NCI-H2196 (cell line): ENCODE data around the gene TTLL12.

ENCODE experiments used
- DNase-seq: peaks from one replicate; lab custom pipeline; 2025; ENCODE audit not compliant: unreplicated experiment; lab: John Stamatoyannopoulos, UW

Gene TTLL12

DNA sequence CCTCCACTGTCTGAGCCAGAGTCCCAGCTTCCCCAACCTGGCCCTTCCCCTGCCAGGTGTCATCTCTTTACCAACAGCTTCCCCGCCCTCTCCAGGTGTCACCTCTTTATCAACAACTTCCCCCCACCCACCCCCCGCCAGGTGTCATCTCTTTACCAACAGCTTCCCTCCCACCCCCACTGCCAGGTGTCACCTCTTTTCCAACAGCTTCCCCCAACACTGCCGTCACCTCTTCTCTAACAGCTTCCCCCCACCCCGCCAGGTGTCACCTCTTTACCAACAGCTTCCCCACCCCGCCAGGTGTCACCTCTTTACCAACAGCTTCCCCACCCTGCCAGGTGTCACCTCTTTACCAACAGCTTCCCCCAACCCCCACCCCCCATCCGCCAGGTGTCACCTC is 29.8 kb upstream of the TTLL12 start:
- DNase-seq, result no peak

DNA sequence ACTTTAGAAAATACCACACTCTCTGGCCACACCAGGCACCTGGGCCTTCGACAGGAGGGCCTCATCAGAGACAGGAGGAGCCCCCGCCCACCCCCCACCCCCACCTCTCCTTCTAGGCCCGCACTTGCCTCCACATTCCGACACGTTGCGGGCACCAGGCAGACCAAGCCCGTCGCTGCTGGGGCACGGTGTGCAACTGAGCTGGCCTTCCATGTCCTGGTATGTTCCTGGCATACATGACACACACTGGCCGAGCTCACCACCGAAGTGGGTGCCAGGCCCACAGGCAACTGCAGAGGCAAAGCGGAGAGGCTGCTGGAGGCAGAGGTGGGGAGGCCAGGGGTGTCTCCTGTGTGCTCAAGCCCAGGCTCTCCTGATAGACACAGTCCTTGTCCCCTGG is 27.0 kb upstream of the TTLL12 start:
- no peak for DNase-seq

DNA sequence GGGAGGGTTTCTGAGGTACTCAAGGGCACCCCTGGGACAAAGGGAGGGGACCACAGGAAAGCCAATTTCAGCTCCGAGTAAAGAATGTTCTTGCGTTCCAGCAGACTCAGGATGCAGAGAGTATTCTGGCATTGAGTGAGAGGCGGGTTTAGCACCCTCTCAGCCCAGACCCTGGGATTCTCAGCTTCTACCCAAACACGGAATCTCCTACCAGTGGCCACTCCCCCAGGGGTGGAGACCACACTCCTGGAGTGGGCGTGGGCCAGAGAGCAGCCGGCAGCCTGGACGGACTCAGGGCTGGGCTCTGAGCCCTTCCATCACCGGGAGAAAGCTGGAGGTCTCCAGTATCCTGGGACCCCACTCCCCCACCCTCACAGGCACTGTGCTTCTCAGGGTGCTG is 26.1 kb upstream of the TTLL12 start:
- DNase-seq, result no peak

DNA sequence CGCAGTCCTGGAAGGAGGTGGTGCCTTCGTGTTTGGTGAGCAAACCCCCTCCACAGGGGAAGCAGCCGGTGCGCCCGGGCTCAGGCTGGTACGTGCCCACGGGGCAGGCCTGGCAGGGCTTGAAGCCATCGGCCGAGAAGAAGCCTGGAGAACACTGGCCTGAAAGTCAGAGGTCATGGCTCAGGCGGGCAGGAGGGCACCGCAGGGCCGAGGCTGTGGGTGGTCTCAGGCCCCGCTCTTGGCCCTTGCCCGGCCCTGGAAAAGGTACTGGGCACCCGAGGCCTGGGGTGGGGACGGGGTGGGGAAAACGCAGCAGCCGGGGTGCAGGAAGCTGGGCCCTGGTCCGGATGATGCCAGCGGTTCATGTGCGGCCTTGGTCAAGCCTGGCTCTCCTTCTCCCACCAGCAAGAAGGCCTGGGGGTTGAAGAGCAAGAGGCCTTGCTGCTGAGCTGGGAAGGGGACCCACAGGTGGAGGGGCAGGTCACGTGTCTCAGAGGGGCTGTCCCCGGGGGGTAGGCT is 25.6 kb upstream of the TTLL12 start:
- no peak for DNase-seq

DNA sequence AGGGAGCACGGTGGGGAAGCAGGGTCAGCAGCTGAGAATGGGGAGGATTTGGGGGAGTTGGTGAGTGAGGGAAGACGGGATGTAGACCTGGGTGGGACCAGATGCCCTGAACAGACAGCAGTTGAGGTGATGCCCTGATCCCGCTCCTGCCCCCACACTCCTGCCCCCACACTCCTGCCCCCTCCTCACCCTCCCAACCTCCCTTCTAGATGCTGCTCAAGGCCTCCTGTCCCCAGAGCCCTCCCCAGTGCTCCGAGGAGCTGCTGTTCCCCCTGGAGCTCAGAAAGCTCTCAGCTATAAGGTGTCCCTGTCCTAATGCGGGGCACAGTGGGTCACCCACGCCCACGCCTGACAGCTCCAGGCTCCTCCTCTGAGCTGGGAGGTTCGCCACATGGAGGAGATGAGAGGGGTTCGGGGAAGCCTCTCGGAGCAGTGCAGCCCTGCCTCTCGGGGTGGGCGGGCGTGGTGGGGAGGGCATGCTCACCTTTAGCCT is 25.1 kb upstream of the TTLL12 start:
- DNase-seq, result no peak

DNA sequence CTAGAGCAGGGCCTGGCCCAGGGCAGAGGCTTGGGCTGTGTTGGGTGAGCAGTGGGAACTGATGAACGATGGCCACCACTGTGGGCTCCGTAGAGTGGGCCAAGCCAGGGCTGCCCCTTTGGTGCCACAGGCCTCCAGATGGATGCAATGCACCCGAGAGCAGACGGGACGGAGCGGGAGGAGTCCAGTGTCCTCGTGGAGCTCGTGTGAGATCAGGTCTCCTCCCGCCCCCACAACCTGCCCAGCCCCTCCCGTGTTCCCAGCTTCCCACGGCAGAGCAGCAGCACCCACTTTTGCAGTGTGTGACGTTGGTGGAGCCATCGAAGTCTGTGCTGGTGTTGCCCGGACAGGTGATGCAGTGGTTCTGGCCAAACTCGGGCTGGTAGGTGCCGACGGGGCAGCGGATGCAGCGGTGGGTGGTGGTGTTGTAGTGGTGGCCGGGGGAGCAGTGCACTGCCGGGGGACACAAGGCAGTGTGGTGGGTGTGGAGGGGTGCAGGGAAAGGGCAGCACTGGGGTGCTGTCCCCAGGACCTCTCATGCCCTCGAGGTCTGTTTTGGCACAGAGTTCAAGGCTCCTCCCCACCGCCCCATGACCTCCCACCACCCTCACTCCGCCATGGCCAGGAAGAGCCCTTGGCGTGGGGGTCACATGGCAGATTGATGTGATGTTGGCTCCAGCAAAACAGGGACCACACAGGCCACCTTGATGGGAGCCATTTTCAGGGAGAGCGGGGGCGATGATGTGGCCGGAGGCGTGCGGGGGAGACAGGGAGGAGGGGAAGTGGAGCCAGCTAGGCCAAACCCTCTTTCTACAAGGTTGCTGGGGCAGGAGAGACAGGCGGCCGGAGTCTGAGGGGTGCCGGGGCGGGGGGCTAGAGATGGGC is 23.9 kb upstream of the TTLL12 start:
- DNase-seq, result no peak

DNA sequence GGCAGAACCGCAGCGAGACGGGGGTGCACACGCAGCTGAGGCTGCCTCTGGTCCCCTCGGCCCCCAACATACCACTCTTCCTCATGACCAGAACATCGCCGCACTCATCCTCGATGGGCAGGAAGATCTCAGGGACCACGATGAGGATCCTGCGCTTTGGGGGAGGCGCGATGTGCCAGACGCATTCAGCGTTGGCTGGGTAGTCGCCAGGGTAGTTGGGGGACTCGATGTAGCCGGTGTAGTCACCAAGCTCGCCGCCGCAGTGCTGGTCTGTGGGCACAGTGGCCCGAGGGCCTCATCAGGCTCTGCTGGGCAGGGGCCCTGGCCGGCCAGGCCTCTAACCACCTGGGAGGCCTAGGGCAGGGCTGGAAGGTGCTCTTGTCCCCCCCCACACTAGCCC is 23.0 kb upstream of the TTLL12 start:
- no peak for DNase-seq

DNA sequence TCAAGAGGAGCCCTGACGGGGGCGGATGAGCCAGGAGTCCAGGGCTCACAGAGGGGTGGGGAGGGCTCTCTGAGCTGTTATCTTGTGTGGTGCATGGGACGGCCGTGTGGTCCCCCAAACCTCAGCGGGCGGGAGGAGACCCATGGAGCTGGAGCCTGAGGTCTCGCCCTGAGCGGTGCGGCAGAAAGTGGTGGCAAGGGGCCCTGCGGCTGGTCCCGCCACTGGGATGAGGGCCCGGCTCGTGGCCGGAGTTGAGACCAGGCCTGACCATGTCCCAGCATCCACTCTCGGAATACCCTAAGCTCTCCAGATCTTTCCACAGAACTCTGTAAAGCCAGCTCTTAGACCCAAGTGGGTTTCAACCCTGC is 22.6 kb upstream of the TTLL12 start:
- DNase-seq, result no peak

DNA sequence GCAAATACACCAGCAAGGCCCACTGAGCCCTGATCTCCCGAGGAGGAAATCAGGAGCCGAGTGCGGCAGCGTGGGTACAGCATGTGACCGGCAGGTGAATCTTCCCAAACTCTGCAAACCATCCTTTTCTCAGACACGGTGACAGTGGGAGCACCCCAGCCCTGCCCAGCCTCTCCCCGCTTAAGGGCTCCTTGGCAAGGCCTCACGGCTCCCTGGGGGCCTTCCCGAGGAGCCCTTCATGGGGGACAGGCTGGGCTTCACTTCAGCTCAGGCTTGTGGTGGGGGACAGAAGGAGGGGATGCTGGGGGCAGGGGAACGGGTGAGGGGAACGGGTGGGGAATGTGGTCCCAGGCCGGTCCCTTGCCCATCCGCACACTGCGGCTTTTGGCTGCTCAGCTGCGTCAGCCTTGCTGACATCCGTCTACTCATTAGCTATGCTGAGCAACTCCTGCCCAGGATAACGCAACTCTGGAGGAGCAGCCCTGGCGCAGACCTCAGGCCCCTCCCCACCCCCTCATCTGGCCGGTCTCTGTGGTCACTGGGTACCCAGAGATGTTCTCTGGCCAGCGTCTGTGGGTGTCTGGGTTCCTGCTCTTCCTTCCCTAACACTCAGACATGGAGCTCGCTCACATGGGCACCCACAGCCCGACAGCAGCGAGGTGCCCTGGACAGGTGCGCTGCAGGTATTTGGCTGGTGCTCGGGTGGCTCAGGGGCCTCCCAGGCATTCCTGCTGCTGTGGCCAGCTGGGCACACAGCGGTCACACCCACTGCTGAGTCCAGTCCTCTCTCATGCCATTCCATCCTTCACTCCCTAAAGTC is 22.0 kb upstream of the TTLL12 start:
- no peak for DNase-seq

DNA sequence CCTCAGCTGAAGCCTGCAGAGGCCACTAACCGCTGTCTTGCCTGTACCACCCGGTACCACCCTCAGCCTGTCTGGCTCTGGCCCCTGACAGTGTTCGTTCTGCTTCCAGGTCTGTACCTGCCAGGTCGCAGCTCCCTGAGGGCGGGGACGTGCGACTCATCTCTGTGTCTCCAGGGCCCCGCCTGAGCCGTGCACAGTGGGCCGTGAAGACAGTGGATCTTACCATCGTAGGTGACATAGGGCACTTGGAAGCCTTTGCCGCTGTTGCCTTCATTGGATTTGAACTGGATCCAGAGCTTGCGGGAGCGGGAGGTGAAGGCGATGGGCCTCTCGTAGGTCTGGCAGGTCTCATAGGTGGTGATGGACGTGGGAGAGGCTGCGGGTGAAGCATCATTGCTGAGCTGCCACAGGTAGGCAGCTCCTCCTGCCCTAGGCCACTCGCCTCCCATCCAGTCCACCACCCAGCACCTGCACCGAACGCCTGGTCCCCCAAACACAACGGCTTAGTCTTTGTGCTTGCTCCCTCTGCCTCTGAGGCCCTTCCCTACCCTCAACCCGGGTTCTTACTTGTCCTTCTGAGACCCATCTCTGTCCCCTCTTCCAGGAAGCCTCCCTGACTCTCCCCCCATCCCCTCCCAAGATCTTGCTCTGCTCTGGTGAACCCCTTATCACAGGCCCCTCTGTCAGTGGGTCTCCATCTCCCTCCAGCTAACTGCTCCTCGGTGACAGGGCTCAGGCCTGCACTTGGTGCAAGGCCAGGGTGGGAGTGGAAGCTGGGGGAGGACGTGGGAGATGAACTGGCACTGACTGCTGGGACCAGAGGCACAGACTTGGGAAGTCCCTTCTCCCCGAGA is 21.1 kb upstream of the TTLL12 start:
- no peak for DNase-seq

DNA sequence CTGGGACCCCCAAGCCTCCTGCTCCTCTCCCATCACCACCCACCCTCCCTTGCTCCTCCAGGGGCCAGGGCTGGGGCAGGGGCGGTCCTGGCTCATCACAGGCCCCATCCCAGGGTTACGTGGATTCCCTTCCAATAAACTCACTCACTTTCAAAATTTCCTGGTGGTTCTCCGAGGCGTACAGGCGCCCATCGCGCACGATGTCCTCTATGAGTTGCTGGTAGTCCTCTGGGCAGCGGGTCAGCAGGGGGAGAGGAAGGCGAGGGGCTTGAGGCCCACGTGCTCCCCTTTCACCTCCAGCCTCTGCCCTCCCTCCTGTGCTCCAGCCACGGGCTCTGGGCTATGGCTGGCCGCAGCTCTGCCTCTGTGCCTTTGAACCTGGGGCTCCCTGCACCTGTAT is 20.5 kb upstream of the TTLL12 start:
- no peak for DNase-seq

DNA sequence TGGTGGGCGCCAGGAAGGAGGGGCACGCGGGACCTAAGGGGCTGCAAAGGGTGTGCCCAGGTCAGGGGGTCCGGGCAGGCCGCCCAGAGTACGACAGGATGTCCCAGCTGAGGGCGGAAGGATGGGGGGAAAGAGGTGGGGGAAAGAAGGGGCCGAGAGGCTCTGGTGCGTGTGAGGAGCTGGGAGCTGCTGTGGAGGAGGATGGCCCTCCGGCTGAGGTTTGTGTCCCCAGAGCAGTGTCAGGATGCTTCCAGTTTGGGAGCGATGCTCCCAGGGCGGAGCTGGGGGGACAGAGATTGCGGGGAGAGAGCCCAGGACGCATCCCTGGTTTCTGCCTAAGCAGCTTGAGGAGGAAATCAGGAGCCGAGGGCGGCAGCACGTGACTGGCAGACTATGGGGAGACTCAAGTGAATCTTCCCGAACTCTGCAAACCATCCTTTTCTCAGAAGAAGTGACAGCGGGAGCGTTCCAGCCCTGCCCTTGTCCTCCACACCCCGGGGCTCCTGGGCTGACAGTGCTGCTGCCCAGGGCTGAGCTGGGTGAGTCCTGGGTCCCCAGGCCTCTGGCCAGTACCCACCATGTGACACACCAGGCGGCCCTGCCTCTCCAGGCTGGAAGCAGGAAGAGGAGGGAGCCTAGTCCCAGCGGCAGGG is 19.7 kb upstream of the TTLL12 start:
- DNase-seq, result no peak

DNA sequence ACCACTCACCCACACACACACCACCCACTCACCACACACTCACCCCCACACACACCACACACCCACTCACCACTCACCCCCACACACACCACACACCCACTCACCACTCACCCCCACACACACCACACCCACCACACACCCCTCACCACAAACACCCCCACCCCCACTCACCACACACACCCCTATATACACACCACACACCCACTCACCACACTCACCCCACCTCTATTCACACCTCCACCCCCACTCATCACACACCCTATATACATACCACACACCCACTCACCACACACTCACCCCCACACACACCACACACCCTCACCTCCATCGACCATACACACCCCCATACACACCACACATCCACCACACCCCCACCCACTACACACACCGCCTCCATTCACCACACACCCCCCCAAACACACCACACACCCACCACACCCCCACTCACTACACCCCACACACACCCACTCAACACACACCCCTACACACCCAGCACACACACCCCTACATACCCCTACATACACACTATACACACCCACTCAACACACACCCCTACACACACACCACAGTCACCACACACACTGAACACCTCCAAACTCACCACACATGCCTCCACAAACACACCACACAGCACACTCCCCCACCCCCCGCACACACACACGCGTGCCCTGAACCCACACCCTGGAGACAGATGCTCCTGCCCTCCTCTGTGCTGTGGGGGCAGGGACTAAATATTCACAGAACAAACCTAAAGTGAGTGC is 19.0 kb upstream of the TTLL12 start:
- no peak for DNase-seq

DNA sequence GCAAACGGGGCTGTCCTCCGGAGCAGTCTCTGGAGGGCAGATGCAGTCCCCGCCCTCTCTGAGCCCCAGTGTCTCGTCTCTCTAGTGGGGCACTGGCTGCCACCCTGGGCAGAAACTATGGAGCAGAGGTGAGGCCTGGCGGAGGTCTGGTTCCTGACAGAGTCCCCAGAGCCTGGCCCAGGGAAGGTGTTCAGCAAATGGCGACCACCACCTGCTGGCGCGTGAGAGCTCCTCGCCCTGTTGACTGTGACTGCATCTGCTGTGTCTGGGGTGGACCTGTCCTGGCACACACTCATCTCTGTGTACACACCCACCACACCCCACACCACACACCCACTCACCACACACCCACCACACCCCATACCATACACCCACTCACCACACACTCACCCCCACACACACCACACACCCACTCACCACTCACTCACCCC is 18.3 kb upstream of the TTLL12 start:
- no peak for DNase-seq

DNA sequence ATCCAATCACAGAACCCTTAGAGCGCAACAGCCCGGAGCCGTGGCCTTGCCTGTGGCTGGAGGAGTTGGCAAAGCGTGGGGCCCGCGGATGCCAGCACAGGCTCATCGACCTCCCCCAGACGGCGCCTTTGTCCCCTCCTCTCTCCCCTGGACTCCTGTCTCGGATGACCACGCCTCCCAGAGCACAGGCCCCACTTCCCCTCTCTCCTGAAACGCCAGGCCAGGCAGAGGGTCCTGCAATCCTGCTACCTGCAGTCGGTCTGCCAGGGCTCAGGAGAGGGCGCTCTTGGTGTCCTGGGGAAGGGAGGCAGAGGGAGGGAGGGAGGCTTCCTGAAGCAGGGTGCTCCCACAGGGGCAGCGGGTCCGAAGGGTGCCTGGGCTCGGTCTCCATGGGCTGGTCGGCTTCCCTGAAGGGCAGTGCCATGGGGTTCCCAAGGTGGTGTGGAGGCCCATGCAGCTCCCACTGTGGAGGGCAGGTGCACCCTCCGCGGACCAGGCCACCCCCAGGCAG is 16.6 kb upstream of the TTLL12 start:
- DNase-seq, result no peak

DNA sequence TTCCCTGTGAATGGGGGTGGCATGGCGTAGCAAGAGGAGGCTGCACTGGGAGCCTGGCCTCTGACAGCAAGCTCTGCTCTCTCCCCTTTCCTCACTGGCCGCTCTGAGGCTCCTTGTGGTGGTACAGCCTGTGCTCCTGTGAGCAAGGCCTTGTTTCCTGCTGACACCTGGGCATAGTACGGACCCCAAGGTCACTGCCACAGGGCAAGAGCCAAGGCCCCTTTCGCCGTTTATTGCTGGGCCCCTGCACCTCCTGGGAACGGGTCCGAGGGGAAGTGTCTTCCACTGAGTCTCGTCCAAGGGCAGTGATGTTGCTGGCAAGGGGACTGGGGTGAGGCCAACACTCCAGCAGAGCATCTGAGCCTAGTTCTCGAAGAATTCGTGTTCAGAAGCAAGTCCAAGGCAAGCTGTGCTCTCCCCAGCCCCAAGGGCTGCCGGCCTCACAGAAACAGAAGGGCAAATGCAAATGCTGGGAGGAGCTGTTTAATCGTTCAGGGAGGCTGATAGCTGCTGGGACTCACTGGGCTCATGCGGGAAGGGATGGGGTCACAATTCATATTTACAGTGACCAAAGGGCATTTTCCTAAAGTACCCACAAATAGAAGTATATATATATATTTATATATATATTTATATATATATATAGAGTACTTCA is 15.9 kb upstream of the TTLL12 start:
- DNase-seq, result no peak

DNA sequence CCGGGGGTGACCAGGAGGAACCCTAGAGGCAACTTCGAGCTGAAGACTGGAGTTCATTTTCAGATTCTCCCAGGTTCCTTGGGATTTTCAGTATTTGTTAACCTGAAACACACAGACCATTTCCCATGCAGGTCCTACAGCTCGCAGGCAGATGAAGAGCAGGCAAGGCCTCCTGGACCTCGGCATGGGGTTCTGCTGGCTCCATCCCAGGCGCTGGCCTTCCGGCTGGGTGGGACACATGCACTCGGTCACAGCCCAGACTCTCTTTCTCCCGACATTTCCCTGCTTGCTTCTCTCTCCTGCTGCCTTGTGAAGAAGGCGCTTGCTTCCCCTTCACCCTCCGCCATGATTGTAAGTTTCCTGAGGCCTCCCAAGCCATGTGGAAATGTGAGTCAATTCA is 15.4 kb upstream of the TTLL12 start:
- no peak for DNase-seq

DNA sequence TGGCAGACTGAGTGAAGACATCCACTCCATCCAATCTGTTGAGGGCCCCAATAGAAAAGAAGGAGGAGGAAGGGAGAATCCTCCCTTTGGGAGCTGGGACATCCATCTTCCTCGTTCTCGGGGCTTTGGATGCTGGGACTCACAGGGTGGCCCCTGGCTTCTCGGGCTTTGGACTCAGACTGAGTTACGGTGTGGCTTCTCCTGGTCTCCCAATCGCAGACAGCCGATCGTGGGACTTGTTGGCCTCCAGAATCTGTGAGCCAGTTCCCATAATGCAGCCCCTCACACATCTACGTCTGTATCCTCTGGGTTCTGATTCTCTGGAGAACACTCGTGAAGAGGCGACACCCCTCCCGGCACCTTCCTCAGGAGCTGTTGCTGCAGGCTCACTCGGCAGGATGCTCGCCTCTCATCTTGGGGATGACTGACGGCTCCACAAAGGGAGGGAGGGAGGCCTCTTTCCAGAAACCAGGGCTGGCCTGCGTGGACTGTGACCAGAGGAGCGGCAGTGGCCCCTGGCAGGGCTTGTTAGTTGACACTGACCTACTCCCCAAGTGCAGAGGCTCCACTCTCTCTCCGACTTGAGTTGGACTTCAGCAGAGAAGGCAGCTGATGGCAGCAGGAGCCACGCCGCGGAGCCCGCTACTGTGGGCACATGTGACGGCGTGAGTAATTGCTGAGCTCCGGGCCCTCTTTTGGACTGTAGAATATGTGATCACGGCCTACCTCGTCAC is 14.7 kb upstream of the TTLL12 start:
- no peak for DNase-seq
